GM18951 (cell line): ENCODE results near the gene APBA1.
"Not testable (repeated sequence)": the region's sequence is repeated elsewhere in the genome, so short reads cannot be mapped to it uniquely, and the experiment has no call there.

ENCODE experiments used
- POLR2A ChIP-seq: IDR thresholded peaks from 4 replicates; pipeline ENCODE4 v1.6.1; 2011; ENCODE audit warnings: mild to moderate bottlenecking; ENCODE audit not compliant: insufficient read length, insufficient read depth; ENCODE audit errors: extremely low read depth
- in situ Hi-C: fragments of 300-500 bp; cut with MboI; formaldehyde crosslinking; loops from one replicate; pipeline ENCODE4 v1.12.0; 2022; ENCODE audit warnings: low sequenced_read_pairs, mixed read lengths, inconsistent platforms; ENCODE audit not compliant: unreplicated experiment

APBA1 gene

DNA sequence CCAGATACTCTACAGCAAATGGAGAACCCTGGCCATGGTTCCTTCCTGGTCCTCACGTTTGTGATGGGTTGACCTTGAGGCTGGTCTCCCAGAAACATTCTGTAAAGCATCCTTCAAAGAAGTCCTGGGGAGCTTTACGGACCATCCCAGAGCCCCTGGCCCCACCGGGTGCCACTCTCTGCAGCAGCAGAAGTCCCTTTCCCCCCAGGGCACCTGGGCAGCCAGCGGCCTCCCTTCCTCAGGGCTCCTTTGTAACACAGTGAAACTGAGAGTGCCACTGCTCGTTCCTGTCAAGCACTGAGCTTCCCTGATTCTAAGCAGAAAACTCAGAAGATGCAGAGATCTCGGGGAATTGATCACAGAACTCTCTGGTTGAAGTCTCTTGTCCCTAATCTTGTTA lies 242.9 kb downstream of the APBA1 start:
- in situ Hi-C loops, result loop anchor here (10.0 kb wide), 1 partner anchor 496 kb away; no protein-coding TSS in a partner anchor
- no peak for TF ChIP-seq POLR2A

DNA sequence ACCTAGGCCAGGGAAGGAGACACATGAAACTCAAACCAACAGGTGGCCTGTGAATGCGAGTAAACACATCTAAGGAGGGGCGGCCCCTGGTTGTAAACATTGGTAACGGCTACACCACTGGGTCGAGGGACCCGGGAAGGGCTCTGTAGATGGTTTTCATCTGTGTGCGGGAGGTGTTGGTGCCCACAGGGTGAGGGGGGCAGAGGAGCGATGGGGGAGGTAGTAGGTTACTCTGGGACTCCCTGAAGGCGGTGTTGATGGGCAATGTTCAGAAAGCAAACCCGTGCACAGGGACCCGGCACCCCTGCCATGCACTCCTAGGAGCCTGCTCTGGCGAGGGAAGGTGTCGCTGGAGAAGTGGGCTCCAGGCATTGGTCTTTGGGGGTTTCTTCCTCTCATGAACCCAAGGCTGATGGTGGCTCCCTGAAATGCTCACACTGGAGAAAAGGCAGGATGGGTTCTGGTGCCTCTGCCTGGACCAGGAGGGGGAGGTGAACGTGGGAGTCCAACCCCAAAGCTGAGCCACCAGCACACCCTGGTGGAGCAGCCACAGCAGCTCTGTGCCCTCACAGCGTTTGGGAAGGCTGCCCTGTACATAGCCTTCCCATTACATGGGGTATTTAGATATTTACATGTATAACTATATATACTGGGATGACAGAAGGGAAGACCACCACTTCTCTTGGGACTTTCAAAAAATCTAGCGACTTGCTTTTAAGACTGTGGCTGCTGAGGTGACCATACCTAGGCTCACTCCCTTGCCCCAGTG lies 244.0 kb downstream of the APBA1 start:
- in situ Hi-C loops, result loop anchor here (10.0 kb wide), 1 partner anchor 497 kb away; no protein-coding TSS in a partner anchor

DNA sequence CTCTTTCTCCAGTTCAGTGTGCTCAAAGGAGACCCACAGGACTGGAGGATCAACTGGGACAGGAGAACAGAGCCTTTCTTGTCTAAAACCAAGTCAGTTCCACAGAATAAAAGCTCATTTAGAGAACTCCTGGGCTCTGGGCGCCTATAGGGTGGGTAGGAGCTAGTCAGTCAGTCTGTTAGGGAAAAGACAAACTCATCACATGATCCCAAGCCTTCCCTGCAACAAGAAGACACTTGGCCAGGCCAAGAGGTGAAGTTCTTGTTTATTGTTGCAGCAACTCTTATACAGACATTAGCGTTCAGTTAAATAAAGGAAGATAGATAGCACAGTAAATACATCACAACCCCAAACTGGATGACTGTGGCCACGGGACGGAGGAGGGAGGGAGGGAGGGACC lies 244.9 kb downstream of the APBA1 start:
- in situ Hi-C loops, result loop anchor here (10.0 kb wide), 1 partner anchor 498 kb away; no protein-coding TSS in a partner anchor
- no peak for TF ChIP-seq POLR2A

More for the DNA sequence above, 244.0 kb downstream of the APBA1 start:
- TF ChIP-seq POLR2A, result no peak

DNA sequence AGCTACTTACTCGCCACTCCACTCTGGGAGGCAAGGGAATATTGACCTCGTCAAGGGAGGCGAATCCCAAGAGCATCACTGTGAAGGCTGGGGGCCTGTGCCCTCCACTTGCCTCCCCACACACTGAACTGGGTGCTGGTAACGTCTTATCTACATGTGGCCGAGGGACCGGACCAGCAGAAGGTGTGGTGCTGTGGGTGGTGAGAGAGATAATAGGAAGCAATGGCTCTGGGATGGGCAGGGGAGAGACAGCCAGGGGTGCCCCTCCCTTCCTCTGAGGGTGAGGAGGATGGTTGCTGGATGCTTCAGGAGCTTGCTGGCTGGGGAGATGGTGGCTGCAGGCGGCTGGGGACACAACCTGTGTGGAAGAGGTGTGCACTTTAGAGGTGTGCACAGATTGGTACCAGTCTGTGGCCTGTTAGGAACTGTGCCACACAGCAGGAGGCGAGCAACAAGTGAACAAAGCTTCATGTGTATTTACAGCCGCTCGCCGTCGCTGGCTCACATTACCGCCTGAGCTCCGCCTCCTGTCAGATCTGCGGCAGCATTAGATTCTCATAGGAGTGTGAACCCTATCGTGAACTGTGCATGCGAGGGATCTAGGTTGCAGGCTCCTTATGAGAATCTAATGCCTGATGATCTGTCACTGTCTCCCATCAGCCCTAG lies 246.9 kb downstream of the APBA1 start:
- in situ Hi-C loops, result loop anchor here (10.0 kb wide), 1 partner anchor 500 kb away; no protein-coding TSS in a partner anchor
- TF ChIP-seq POLR2A, result no peak

DNA sequence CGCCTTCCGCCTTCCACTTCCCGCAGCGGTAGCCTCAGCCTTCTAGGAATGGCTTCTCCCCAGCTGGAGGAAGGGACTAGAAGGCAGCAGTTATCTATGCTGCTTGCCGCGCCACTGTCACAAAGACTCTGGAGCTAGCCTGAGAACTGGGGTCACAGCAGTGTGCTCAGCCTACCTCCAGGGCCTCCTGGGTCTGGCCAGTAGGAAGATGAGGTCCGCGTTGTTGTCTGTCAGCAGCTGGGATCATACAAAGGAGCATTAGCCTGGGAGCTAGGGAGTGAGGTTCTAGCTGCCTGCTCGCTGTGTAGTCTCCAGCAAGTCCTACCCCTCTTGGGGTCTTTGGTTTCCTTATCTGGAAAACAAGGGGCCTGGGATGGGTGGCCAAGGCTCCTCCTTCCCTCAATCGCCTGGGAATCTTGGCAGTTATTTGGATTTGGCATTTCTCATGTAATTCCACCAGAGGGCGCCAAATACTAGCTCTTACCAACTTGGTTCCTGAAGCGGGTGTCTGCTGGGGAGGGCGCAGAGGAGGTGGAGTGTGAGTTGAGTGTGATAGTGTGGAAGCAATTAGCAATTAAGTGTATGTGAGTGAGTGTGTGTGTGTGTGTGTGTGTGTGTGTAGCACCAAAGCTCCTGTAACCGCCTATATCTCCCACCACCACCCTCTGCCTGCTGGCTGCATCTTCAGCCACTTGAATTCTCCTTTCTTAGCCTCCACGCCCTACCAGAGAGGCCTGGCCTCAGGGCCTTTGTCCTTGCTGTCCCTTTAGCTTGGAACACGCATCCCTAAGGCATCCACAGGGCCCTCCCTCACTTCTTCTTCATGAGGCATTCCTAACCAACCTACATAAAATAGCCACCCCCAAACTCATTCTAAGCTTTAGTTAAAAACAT lies 250.0 kb downstream of the APBA1 start:
- in situ Hi-C loops, result loop anchor here (10.0 kb wide), 1 partner anchor 503 kb away; no protein-coding TSS in a partner anchor

DNA sequence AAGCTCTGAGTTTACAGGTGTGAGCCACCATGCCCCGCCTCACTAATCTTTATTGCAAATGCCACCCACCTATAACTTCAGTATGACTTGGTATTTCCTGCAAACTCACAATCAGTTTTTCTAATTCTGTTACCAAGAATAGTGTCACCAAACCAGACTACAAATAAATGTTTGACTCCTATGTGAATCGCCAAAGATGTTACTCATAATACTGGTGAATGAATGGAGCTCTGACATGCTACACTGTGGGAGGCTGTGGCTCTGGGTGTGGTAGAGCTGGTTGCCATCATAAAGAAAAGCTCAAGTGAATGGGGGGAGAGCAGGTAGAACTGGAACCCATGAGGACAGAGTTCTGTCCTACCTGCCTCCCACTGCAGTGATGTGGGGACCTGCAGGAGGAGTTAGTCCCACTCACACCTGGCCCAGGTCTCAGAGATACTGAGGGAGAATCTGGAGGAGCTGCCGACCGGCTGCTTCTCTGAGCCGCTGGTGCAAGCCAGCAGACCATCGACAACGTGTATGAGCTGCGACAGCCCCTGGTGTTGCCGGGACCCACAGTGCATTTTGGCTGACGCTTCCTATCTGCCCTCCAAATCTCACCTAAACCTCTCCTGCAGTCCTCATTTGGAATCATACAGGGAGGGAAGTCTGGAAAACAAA lies 251.4 kb downstream of the APBA1 start:
- in situ Hi-C loops, result loop anchor here (10.0 kb wide), 1 partner anchor 504 kb away; no protein-coding TSS in a partner anchor
- no peak for TF ChIP-seq POLR2A

More for the DNA sequence above, 250.0 kb downstream of the APBA1 start:
- no peak for TF ChIP-seq POLR2A

DNA sequence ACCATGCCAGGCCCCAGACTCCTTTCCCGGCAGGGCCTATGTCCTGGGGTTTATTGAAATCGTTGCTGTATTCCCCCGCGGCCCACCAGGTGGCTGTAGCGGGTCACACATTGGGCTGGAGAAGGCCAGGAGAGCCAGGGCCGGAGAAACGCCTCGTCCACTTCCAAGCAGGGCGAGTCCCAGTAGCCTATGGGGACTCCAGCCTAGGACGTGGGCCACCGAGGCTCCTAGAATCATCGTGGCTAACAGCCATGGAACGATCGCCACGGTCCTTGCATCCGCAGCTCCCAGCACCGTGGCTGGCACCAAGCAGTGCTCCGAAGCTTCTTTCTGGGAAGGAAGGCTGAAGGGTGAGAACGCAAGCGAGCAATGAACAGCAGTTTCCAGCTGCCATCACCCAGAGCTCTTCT lies 259.4 kb downstream of the APBA1 start:
- no peak for TF ChIP-seq POLR2A
- in situ Hi-C loops, result no loop called here

DNA sequence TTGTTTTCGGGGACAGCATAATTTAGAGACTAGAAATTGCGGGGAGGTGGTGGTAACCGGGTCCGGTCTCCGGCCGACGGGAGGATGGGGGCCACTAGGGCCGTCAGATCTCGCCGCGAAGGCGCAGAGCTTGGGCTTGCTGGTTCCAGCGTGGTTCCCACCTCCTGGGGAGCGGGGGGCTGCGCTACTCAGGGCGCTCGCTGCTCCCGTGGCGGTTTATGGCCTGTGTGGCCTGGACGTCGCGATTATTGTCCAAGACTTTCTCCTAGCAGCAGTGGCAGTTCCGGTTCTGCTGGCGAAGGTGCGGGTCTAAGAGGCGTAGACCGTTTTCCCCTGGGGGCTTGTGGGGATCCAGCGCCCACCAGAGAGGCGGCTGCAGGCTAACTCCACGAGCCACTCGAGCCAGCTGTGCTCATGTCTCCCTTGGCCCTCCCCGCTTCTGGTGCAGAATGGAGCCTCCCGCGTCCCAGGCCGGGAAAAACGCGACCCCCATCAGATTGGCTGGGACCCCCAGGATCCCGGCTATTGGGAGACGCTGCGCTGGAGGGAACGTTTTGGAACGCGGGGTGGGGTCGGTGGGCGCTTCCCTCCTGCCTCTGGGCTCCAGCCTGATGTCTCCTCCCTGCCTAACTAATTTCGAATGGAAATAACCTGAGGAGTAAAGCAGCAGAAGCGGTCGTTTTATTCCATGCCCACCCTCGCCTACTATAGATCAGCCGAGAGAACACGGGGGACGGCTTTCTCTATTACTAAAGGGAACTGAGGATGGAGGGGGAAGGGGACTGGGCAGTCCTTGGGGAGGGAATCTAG lies 260.0 kb downstream of the APBA1 start:
- in situ Hi-C loops, result no loop called here
- TF ChIP-seq POLR2A, result no peak

DNA sequence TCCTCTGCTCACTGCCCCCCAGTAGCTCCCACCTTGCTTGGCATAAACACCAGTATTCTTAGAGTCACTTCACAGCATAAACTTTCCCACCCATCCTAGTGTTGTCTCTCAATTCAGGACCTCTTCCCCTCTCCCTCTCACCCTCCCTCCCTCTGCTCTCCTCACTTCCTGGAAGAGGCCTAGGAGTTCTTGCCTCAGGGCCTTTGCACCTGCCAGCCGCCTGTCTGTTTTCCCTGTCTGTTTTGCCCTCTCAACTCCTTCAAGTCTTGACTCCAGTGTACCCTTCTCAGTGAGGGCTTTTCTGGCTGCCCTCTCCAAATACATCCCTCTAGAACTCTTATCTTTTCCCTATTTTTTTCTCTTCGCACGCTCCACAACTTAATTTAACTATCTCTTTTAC lies 260.9 kb downstream of the APBA1 start:
- no peak for TF ChIP-seq POLR2A
- in situ Hi-C loops, result no loop called here

DNA sequence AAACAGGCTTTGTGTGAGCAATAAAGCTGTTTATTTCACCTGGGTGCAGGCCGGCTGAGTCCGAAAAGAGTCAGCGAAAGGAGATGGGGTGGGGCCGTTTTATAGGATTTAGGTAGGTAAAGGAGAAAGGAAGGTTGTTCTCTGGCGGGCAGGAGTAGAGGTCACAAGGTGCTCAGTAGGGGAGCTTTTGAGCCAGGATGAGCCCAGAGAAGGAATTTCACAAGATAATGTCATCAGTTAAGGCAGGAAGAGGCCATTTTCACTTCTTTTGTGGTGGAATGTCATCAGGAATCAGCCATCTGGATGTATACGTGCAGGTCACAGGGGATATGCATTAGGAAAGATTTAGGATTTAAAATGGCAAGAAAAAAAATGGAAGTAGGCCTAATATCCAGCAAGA lies 262.2 kb downstream of the APBA1 start:
- in situ Hi-C loops, result not testable (repeated sequence)

DNA sequence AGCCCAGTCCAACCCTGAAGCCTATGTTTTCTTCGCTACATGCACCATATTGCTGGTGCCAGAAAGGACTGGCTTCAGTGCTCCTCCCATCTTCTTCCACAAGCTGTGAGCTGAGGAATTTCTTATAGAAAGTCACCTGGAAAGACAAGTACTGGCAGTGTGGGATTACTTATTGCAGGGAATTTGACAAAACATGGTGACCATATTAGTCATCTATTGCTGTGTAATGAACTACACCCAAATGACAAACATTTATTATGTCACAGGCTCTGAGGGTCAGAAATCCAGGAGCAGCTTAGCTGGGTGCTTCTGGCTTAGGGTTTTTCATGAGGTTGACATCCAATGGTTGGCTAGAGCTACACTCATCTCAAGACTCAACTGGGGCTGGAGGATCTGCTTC lies 271.7 kb downstream of the APBA1 start:
- in situ Hi-C loops, result no loop called here
- TF ChIP-seq POLR2A, result no peak
